GM10847 (cell line): ENCODE results near the gene DEPDC5.

Source experiments
- POLR2A ChIP-seq: IDR thresholded peaks from 2 replicates; pipeline ENCODE4 v1.6.1; 2011; ENCODE audit not compliant: insufficient read length; ENCODE audit errors: extremely low read depth

DEPDC5 gene

DNA sequence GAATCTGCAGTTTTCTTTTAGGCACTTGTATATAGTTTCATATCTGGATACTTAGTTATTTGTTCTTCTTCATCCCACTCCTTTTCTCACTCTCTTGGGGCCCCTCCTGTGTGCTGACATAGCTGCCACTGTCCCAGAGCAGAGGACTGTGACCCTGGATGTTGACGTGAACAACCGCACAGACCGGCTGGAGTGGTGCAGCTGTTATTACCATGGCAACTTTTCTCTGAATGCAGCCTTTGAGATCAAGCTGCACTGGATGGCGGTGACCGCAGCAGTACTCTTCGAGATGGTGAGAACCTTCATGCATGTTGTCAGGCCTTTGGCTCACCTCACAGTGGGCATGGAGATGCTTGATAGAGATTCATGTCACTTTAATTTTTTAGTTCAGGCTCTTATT lies 139.6 kb downstream of the DEPDC5 start:
- no peak for TF ChIP-seq POLR2A

DNA sequence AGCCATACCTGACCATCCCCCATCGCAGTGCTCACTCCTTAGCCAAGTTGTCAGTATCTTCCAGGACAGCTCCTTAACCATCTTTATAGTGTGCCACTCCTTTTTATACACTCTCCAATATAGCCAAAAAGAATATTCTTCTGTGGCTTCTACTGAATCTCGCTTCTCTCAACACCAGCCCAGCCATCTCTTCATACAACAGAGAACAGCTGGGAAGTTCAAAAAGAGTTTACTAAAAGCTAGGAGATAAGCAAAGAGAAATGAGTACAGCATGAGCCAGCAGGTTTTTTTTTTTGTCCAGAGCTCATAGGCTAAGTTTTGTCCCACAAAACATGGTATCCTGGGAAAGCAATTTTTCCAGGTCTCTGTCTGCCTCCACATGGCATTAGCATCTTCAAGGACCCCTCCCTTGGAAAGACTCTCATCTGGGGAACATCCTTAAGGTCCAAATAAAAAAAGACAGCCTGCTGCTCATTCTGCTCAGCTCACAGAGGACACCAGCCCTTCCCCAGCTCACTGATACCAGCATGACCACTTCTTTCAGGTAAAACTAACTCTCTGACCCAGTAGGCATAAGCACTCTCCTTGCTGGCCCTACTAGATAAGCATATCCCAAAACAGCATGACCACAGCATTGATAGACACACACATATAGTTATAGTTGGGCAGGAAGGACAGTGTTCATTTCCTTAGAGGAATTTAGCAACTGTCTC lies 141.7 kb downstream of the DEPDC5 start:
- no peak for TF ChIP-seq POLR2A

DNA sequence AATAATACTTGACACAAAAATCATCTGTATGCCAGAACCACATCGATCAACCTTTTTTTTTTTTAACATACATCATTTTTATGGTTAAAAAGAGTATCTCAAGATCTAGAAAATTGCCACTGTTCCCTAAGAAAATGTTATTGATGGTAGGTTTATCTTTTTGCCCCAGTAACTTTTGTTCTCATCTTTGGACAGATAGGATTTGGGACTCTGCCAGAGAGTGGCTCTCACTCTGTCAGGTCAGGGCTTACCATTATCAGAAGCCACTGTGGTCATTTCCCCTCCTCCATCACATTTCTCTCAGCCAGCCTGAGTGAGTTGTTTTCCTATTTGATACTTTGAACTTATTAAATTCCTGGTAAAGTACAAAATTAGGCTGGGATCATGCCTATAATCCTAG lies 142.7 kb downstream of the DEPDC5 start:
- no peak for TF ChIP-seq POLR2A

DNA sequence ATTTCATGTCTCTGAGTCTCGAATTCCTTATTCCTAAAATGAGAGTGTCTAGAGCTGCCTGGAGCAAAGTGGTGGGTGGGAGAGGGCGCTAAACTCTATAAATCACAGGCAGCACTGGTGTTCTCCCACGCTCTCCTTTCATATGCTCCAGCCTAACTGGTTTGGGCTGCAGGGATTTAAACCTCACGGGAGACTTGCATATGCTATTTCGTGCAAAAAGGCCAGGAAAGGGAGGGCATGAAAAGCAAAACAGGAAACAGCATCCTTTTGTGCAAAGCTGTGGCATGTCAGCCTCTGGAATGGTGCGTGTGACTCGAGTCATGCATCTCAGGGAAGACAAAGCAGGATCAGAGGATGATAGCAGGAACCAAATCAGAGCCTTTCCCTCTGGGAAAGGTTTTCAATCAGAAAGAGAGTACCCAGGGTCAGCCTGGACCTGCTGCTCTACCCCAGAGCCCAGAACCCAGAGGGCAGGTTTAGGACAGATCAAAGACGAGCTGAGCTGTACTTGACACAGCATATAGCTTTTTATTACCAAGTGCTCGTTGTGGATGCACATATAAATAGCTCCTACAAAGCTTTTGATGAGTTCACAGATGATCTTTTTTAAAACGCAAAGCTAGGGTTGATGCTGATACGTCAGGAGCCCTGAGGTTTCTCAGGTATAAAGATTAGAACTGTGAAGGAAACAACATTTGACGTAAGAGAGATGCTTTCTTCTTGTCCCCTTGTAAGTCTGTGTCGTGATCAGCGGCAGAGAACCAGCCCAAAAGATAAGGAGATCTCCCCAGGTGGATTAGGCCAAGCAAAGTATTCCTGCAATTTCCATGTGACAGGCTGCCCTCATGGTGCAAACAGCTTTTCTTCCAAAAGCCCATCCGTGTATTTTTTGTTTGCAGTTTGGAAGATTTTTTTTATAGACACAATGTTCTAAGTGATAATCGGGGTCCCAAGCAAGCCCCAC lies 144.3 kb downstream of the DEPDC5 start:
- TF ChIP-seq POLR2A: no peak

DNA sequence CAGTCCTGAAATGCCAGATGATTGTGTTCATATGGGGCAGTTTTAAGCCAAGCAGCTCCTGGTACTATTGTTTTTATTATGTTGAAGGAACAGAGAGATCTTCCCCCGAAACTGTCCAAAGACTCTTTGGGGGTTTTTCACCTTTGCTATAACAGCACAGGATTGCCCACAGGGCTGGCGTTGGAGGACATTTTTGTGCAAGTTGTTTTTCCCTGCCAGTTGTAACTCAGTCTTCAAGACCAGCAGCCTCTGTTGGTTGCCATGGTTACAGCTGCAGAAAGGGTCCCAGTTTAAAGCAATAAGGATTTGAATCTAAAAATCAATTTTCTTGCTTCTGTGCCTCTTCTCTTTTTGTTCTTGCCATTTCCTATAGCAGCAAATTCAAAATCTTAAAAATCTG lies 145.1 kb downstream of the DEPDC5 start:
- TF ChIP-seq POLR2A: no peak

GRCh38 chr22:31899669-31900068 lies 145.8 kb downstream of the DEPDC5 start:
- no peak for TF ChIP-seq POLR2A

GRCh38 chr22:31901388-31902137 lies 147.7 kb downstream of the DEPDC5 start:
- no peak for TF ChIP-seq POLR2A

DNA sequence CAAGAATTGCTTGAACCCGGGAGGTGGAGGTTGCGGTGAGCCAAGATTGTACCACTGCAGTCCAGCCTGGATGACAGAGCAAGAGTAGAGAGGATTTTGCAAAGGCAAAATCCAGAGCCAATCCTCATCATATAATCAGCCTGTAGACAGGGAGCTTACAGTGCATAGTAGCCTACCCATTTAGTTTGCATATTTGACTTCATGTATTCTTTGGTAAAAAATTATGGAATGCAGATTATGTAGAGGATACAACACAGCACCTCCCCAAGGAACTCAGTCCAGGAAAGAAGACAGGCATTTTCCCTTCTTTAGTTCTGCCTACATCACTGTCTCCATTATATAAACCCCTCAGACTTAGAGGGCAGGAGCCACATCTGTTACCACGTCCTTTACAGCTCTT lies 150.8 kb downstream of the DEPDC5 start:
- TF ChIP-seq POLR2A: no peak

- no peak for TF ChIP-seq POLR2A
These were observed 151.5 kb downstream of the DEPDC5 start for GRCh38 chr22:31905356-31905755.

DNA sequence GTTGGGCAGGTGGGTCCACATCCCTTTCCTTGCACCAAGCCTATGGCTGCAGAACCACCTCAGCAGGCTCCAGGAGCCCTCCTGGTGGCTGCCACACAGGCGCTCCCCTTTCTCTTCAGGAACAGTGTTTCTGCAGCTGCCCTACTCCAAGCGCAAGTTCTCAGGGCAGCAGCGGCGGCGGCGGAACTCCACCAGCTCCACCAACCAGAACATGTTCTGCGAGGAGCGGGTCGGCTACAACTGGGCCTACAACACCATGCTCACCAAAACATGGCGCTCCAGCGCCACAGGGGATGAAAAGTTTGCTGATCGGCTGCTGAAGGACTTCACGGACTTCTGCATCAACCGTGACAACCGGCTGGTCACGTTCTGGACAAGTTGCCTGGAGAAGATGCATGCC lies 152.3 kb downstream of the DEPDC5 start:
- TF ChIP-seq POLR2A: no peak

DNA sequence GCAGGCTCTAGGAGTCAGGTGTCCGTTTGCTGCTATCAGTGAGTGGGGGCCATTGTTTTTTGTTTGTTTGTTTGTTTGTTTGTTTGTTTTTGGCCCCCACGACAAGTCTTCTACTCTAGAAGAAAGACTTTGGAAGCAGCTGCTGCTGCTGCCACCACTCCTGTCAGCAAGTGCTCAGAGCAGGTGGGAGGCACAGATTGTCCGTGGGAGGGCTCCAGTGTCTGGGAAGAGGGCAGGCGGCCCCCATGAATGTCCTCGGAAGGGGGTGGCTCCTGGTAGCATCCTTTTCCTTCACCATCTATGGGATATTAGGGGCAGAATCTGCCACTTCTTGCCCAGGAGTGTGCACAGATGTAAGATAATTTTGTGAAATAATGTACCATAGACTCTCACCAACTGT lies 152.8 kb downstream of the DEPDC5 start:
- no peak for TF ChIP-seq POLR2A

GRCh38 chr22:31909977-31910376 lies 156.2 kb downstream of the DEPDC5 start:
- TF ChIP-seq POLR2A: no peak

DNA sequence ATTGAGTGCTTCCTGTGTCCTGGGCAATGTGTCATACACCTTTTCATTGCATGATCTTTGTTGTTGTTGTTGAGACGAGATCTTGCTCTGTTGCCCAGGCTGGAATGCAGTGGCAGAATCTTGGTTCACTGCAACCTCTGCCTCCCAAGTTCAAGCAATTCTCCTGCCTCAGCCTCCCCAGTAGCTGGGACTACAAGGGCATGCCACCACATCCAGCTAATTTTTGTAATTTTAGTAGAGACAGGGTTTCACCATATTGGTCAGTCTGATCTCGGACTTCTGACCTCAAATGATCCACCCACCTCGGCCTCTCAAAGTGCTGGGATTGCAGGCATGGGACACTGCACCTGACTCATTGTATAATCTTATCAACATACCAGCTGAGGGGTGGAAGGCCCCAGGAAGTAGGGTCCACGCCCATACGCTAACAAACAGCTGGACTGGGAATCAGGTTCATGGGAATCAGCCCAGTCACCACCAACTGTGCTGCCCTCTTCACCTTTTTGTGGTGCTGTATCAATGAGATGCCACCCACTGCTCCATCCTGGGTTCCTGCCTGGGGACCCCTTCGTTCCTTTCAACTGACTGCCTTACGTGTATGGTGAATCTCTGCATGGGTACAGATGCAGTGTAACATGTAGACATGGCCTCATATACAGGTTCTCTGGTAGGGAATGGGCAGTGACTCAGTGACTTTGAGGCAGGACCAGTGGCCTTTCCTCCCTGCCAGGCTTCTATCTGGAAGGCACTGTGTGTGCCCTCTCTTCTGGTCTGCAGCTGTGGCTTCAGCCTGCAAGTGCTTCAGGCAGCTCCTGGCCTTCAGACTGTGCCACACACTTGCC lies 158.0 kb downstream of the DEPDC5 start:
- no peak for TF ChIP-seq POLR2A

GRCh38 chr22:31912407-31912743 lies 158.6 kb downstream of the DEPDC5 start:
- TF ChIP-seq POLR2A: no peak

DNA sequence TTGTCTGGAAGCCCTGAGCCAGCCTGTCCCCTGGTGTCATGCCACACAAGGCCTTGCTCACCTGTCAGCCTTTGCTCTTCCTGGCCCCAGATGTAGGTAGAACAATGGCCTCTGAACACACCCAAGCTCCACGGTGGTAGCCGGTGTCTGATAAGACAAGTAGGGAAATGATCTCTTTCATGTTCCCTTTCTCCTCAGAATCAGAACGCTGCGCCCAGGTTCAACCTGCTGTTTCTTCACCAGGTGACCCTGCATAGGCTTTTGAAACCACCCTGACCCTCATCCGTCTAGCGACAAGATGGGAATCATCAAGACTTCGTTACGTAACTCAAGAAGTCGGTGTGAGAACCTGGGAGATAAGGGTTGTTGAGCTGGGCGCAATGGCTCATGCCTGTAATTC lies 161.8 kb downstream of the DEPDC5 start:
- TF ChIP-seq POLR2A: no peak

DNA sequence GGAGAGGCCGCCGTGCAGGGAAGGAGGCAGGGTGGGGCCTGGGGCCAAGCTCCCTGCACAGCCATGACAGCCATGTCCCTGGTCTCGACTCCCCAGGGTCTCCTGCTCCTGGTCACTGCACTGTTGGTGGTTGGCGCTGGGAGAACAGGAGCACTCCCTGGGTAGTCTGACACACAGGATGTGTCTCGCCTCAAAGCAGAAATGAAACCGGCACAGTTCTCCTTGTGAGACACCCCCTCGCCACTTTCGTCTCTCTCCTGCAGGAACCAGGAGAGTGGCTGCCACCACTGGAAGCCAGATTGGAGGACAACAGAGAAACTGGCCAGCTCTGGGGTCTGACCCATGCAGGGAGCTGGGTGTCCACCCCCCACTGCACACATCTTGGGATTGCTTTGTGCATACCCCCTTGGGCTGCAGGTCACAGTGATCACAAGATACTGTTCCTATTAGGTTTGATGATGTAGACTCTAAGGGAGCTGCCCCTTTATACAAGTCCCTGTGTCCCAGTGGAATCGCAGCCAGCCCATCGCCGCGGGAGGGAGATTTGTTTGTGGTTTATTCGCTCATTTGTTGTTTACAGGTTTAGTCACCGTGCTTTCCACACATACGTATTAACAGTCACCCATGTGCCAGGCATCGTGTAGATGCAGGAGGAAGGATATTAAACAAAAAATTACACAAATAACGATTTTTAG lies 163.6 kb downstream of the DEPDC5 start:
- no peak for TF ChIP-seq POLR2A
